Neuron (in vitro differentiated cells): ENCODE data around the gene CACFD1.

Experiments used
- H2AFZ ChIP-seq: one replicate; pipeline ENCODE4 v1.6.1; 2013; ENCODE audit warnings: low read depth, mild to moderate bottlenecking, inconsistent platforms, low read length, moderate library complexity
- H3K27me3 ChIP-seq: one replicate; pipeline ENCODE4 v1.6.1; 2013; ENCODE audit warnings: low read length; ENCODE audit not compliant: insufficient read depth
- H3K36me3 ChIP-seq: one replicate; pipeline ENCODE4 v1.6.1; 2013; ENCODE audit warnings: low read length; ENCODE audit not compliant: insufficient read depth
- H3K4me1 ChIP-seq: one replicate; pipeline ENCODE4 v1.6.1; 2013; ENCODE audit warnings: low read length; ENCODE audit not compliant: insufficient read depth
- H3K4me3 ChIP-seq: 2 replicates; pipeline ENCODE4 v1.5.1; 2013; ENCODE audit warnings: mild to moderate bottlenecking, low read length, moderate library complexity
- H3K9me3 ChIP-seq: one replicate; pipeline ENCODE4 v1.6.1; 2013; ENCODE audit warnings: low read length

CACFD1 gene

DNA sequence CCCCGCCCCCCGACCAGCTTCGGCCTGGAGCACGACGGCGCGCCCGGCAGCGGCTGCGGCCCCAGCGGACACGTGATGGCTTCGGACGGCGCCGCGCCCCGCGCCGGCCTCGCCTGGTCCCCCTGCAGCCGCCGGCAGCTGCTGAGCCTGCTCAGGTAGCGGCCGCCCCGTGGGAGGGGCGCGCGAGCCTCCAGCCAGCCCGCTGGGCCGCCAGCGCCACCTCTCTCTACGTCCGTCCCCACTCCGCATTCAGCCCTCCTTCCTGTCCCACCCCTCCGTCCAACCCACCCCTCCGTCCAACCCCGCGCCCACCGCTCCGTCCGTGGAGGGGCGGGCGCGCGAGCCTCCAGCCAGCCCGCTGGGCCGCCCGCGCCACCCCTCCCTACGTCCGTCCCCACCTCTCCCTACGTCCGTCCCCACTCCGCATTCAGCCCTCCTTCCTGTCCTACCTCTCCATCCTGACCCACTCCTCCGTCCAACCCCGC is 31.1 kb upstream of the CACFD1 start:
- no peak overlapping the region for H3K4me3 ChIP-seq

GRCh38 chr9:133429214-133429613 is 30.6 kb upstream of the CACFD1 start:
- no peaks in the 10 kb centered on the region for H3K4me1 ChIP-seq
- H3K4me3 ChIP-seq, result no peak overlapping the region
- no peaks in the 10 kb centered on the region for H3K36me3 ChIP-seq
- no peak overlapping the region for H2AFZ ChIP-seq
- H3K27me3 ChIP-seq, result no peaks in the 10 kb centered on the region
- H3K9me3 ChIP-seq, result peaks cover 6% of the 10 kb centered on the region

More for the DNA sequence above, 31.1 kb upstream of the CACFD1 start:
- Histone ChIP-seq H3K27me3 (no peaks in the 10 kb centered on the region), H2AFZ (no peak overlapping the region), H3K36me3 (no peaks in the 10 kb centered on the region), H3K9me3 (peaks cover 6% of the 10 kb centered on the region), H3K4me1 (no peaks in the 10 kb centered on the region)

DNA sequence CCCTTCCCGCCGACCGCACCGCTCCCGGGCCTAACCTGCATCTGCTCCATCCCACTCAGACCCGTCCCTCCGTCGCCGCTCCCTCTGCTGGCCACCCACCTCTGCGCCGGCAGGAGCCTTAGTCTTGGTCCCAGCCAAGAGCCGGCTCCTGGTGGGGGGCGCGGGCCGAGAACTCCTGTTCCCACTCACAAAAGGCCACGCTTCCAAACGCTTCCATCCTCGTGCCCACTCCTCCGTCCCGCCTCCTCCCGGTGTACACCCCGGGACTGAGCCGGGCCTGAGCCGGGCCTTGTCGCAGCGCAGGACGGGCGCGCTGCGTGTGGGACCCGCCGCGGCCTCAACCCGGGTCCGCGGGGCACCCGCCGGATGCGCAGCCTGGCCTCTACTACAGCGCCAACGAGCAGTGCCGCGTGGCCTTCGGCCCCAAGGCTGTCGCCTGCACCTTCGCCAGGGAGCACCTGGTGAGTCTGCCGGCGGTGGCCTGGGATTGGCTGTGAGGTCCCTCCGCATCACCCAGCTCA is 30.1 kb upstream of the CACFD1 start:
- H3K27me3 ChIP-seq, result no peaks in the 10 kb centered on the region
- no peaks in the 10 kb centered on the region for H3K4me1 ChIP-seq
- no peak overlapping the region for H3K4me3 ChIP-seq
- peaks cover 6% of the 10 kb centered on the region for H3K9me3 ChIP-seq
- no peaks in the 10 kb centered on the region for H3K36me3 ChIP-seq
- no peak overlapping the region for H2AFZ ChIP-seq

DNA sequence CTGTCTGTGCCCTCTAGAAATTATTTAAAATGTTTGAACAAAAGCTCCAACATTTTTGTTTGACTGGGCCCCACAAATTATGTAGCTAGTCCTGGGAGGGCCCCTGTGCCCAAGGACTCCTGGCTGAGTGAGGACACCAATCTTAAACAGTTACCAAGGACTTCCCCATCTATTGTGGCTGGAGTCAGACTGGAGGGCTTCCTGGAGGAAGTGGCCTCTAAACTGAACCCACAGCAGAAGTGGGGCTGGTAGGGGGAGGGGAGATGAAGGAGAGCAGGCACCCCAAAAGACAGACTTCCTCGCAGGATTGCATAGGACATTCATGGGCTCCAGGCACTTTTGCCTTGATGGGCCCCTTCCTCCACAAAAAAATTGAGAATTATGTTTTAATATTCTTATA is 29.5 kb upstream of the CACFD1 start:
- H3K4me1 ChIP-seq, result no peaks in the 10 kb centered on the region
- H3K9me3 ChIP-seq, result peaks cover 6% of the 10 kb centered on the region
- no peak overlapping the region for H3K4me3 ChIP-seq

DNA sequence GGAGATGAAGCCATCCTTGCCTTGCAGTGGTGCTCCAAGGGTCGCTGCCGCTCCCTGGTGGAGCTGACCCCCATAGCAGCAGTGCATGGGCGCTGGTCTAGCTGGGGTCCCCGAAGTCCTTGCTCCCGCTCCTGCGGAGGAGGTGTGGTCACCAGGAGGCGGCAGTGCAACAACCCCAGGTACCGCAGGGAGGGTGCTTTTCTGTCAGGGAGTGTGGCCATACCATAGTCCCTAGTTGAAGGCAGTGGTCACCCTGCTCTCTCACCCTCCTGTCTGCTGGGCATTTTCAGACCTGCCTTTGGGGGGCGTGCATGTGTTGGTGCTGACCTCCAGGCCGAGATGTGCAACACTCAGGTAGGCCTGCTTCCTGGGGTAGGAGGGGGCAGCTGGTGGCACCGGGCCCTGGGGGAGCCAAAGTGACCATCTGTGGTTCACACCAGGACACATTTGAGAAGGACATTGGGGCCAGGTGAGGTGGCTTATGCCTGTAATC is 26.4 kb upstream of the CACFD1 start:
- no peaks in the 10 kb centered on the region for H3K4me1 ChIP-seq
- no peaks in the 10 kb centered on the region for H3K36me3 ChIP-seq
- no peaks in the 10 kb centered on the region for H3K9me3 ChIP-seq
- no peaks in the 10 kb centered on the region for H3K27me3 ChIP-seq
- H2AFZ ChIP-seq, result no peak overlapping the region
- no peak overlapping the region for H3K4me3 ChIP-seq

More for the DNA sequence above, 29.5 kb upstream of the CACFD1 start:
- Histone ChIP-seq H3K27me3 (no peaks in the 10 kb centered on the region), H2AFZ (no peak overlapping the region), H3K36me3 (no peaks in the 10 kb centered on the region)

- H3K4me3 ChIP-seq, result no peak overlapping the region
- H3K9me3 ChIP-seq, result no peaks in the 10 kb centered on the region
- no peaks in the 10 kb centered on the region for H3K4me1 ChIP-seq
- H3K27me3 ChIP-seq, result no peaks in the 10 kb centered on the region
- no peak overlapping the region for H2AFZ ChIP-seq
- no peaks in the 10 kb centered on the region for H3K36me3 ChIP-seq
Observed at GRCh38 chr9:133436681-133437080, 23.1 kb upstream of the CACFD1 start.

GRCh38 chr9:133437753-133438531 is 21.8 kb upstream of the CACFD1 start:
- H3K4me3 ChIP-seq, result no peak overlapping the region
- H3K4me1 ChIP-seq, result no peaks in the 10 kb centered on the region
- no peaks in the 10 kb centered on the region for H3K27me3 ChIP-seq
- H3K9me3 ChIP-seq, result no peaks in the 10 kb centered on the region
- no peaks in the 10 kb centered on the region for H3K36me3 ChIP-seq
- H2AFZ ChIP-seq, result no peak overlapping the region

DNA sequence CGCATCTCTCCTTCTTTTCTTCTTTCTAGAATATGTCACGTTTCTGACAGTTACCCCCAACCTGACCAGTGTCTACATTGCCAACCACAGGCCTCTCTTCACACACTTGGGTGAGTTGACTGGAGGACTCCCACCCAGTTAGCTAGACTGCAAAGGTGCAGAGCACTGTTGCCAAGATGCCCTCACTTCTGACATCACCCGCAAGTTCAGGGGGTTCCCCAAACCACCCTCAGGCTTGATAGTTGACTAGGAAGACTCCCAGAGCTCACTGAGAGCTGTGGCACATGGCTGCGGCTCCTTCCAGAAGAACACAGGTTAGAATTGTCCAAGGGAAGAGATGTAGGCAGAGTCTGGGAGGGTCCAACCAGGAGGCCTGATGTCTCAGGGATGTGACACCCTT is 20.4 kb upstream of the CACFD1 start:
- no peak overlapping the region for H2AFZ ChIP-seq

DNA sequence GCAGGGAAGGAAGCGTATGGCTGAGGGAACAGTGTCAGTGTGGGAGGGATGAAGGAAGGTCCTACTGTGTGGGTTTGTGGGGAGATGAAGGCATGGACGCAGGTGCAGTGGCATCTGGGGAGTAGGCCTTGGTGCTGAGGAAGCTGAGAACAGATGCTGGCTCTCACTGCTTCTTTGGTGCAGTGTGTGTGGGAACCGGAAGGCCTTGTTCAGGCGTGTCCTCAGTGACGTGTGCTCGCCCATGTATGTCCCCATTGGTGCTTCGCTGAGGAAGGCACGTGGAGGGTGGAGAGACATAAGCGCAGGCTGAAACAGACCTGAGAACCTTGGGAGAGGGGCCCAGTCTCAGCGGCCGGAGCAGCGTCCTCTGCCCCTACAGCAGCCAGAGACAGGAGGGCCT is 18.9 kb upstream of the CACFD1 start:
- Histone ChIP-seq H3K9me3 (no peaks in the 10 kb centered on the region), H3K4me3 (no peak overlapping the region), H3K36me3 (no peaks in the 10 kb centered on the region), H3K27me3 (no peaks in the 10 kb centered on the region), H2AFZ (no peak overlapping the region), H3K4me1 (no peaks in the 10 kb centered on the region)

More for the DNA sequence above, 20.4 kb upstream of the CACFD1 start:
- H3K27me3 ChIP-seq, result no peaks in the 10 kb centered on the region
- no peak overlapping the region for H3K4me3 ChIP-seq
- no peaks in the 10 kb centered on the region for H3K4me1 ChIP-seq
- no peaks in the 10 kb centered on the region for H3K9me3 ChIP-seq
- H3K36me3 ChIP-seq, result no peaks in the 10 kb centered on the region

GRCh38 chr9:133441571-133441970 is 18.2 kb upstream of the CACFD1 start:
- H3K9me3 ChIP-seq, result no peaks in the 10 kb centered on the region
- no peaks in the 10 kb centered on the region for H3K4me1 ChIP-seq
- H2AFZ ChIP-seq, result no peak overlapping the region
- H3K4me3 ChIP-seq, result no peak overlapping the region
- H3K36me3 ChIP-seq, result no peaks in the 10 kb centered on the region
- H3K27me3 ChIP-seq, result no peaks in the 10 kb centered on the region

DNA sequence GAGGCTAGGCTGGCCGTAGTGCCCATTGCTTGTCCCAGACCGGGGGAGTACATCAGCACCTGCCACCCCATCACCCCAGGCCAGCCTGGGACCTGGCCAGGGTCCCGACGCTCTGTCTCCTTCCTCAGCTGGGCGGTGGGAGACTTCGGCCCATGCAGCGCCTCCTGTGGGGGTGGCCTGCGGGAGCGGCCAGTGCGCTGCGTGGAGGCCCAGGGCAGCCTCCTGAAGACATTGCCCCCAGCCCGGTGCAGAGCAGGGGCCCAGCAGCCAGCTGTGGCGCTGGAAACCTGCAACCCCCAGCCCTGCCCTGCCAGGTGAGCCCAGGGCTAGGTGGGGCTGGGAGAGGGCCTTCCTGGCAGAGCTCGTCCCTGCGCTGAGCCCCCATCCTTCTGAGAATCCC is 16.5 kb upstream of the CACFD1 start:
- H3K4me1 ChIP-seq, result no peaks in the 10 kb centered on the region
- H3K4me3 ChIP-seq, result no peak overlapping the region
- no peaks in the 10 kb centered on the region for H3K9me3 ChIP-seq
- H3K36me3 ChIP-seq, result no peaks in the 10 kb centered on the region
- H3K27me3 ChIP-seq, result no peaks in the 10 kb centered on the region
- no peak overlapping the region for H2AFZ ChIP-seq

- no peak overlapping the region for H2AFZ ChIP-seq
- H3K36me3 ChIP-seq, result no peaks in the 10 kb centered on the region
- H3K4me3 ChIP-seq, result no peak overlapping the region
- no peaks in the 10 kb centered on the region for H3K9me3 ChIP-seq
- H3K4me1 ChIP-seq, result peaks cover under 1% of the 10 kb centered on the region
- H3K27me3 ChIP-seq, result no peaks in the 10 kb centered on the region
Observed at GRCh38 chr9:133443982-133444381, 15.8 kb upstream of the CACFD1 start.

GRCh38 chr9:133445293-133445969 is 14.3 kb upstream of the CACFD1 start:
- no peaks in the 10 kb centered on the region for H3K27me3 ChIP-seq

More at GRCh38 chr9:133445293-133445969, 14.3 kb upstream of the CACFD1 start:
- Histone ChIP-seq H3K4me3 (no peak overlapping the region), H3K36me3 (no peaks in the 10 kb centered on the region), H3K9me3 (no peaks in the 10 kb centered on the region), H2AFZ (no peak overlapping the region), H3K4me1 (peaks cover 3% of the 10 kb centered on the region)
